ENCODE results near the gene ATXN7L1. TPM values are rescaled to one million over a fixed set of nuclear protein-coding genes. Genes with fewer than 3 reads are reported as not detected.

Gene ATXN7L1
- total and polyA plus RNA-seq, 7 donors, result 5.4 to 20.5 (median 12.8) TPM

- Histone ChIP-seq H3K36me3 (no peaks in the 10 kb centered on the region), H3K27ac (peak overlapping the region in 3 of 4 donors; percentile 71 to 79 (median 78)), H3K4me1 (peaks cover 0 to 84% (median 71%) of the 10 kb centered on the region in 4 donors), H3K4me3 (no peak overlapping the region), H3K9me3 (no peaks in the 10 kb centered on the region), H3K27me3 (no peaks in the 10 kb centered on the region)
- intact Hi-C loops (cut with DNase I), result loop anchor here (10.0 kb wide), 1 partner anchor 76 kb away; the partner anchor contains the start of gene ATXN7L1
- no peak for DNase-seq
- TF ChIP-seq POLR2AphosphoS5 (IDR thresholded peaks at IDR 0.05) (no peak), EP300 (IDR thresholded peaks at IDR 0.05) (no peak), POLR2A (IDR thresholded peaks at IDR 0.05) (no peak), CTCF (IDR thresholded peaks at IDR 0.05) (no peak)
- 96 to 97% methylated on average over 4 of the region's 4 CpGs for WGBS, 2 donors
Observed at GRCh38 chr7:105799006-105799405, 77.4 kb downstream of the ATXN7L1 start.

DNA sequence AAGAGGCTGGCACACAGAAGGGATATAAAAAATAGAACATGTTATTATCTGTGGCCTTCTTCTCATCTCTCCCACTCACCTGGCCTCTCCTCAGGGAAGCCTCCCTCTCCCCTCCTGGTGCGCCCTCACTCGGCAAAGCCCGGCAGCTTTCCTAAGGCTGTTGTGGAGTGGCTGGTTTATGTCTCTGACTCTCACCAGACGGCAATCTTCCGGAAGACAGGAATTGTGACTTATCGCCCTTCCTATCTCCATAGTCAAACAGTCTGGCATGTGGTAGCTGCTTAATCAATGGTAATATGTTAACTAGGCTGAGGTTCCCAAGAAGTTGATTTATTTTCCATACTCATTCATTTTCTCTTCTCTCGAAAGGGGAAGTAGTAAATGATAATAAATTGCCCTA lies 78.7 kb downstream of the ATXN7L1 start:
- no peak for TF ChIP-seq POLR2A (IDR thresholded peaks at IDR 0.05)
- TF ChIP-seq POLR2AphosphoS5 (IDR thresholded peaks at IDR 0.05), result no peak
- no peak for TF ChIP-seq EP300 (IDR thresholded peaks at IDR 0.05)
- no peak for TF ChIP-seq CTCF (IDR thresholded peaks at IDR 0.05)
- no peak for DNase-seq
- H3K36me3 ChIP-seq, result no peaks in the 10 kb centered on the region
- peaks cover 0 to 73% (median 60%) of the 10 kb centered on the region in 4 donors for H3K4me1 ChIP-seq
- H3K27ac ChIP-seq, result peak overlapping the region in 3 of 4 donors; percentile 78 to 84 (median 81)
- no peaks in the 10 kb centered on the region for H3K27me3 ChIP-seq
- no peaks in the 10 kb centered on the region for H3K9me3 ChIP-seq
- H3K4me3 ChIP-seq, result no peak overlapping the region
- intact Hi-C loops (cut with DNase I), result loop anchor here (10.0 kb wide), 1 partner anchor 77 kb away; the partner anchor contains the start of gene ATXN7L1
- 94% methylated on average over 7 of the region's 7 CpGs for WGBS, 2 donors

GRCh38 chr7:105796365-105796764 lies 80.0 kb downstream of the ATXN7L1 start:
- H3K4me1 ChIP-seq, result peaks cover 0 to 64% (median 54%) of the 10 kb centered on the region in 4 donors
- peak overlapping the region; percentile 72 to 84 (median 80) for H3K27ac ChIP-seq
- no peak for DNase-seq
- 90 to 94% methylated on average over 2 of the region's 2 CpGs for WGBS, 2 donors
- H3K4me3 ChIP-seq, result no peak overlapping the region
- intact Hi-C loops (cut with DNase I), result loop anchor here (10.0 kb wide), 1 partner anchor 78 kb away; the partner anchor contains the start of gene ATXN7L1
- no peaks in the 10 kb centered on the region for H3K36me3 ChIP-seq
- TF ChIP-seq EP300 (IDR thresholded peaks at IDR 0.05) (no peak), CTCF (IDR thresholded peaks at IDR 0.05) (no peak), POLR2A (IDR thresholded peaks at IDR 0.05) (no peak), POLR2AphosphoS5 (IDR thresholded peaks at IDR 0.05) (no peak)
- H3K9me3 ChIP-seq, result no peaks in the 10 kb centered on the region
- H3K27me3 ChIP-seq, result no peaks in the 10 kb centered on the region

DNA sequence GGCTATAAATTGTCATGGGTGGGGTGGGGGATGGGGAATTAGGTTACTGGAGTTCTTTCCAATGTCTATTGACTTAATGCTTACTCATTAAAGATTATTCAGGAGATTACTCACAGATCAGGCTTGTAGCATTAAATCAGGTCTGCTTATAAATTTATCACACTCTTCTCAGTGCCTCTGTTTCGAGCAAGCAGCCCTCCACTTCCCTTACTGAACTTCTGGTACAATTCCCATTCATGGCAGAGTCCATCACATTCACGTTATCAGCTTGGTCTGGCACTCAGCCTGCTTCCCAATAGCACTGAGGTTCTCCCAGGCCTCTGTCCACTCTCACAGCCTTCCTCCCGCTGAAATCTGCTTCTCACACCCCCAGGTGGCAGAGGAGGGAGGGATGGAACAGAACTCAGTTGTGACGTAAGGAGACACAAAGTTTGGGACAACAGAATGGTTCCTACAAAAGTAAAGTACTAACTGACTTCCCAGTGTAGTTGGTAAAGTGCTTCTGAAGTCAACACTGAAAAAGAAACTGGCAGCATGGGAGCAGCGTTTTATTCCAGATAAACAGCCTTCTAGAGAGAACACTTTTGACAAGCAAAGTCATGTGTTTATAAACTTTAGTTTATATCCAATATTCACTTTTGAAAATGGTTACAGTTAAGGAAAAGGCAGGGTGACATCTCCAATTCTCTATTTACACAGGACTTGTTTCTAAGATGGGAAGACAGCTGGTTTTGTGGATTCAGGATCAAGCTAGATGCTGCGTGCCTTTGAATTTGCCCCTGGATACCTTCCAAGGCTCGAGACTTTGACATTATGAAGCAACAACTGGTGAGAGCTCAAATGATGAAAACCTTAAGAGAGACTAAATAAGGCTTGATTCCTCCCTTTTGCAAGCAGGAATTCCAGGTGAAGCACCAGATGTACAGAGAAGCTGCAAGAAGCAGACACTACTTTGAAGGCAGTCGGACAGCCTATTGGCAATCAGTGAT lies 81.4 kb downstream of the ATXN7L1 start:
- no peaks in the 10 kb centered on the region for H3K9me3 ChIP-seq
- 62 to 70% methylated on average over 8 of the region's 8 CpGs for WGBS, 2 donors
- no peaks in the 10 kb centered on the region for H3K27me3 ChIP-seq
- H3K4me1 ChIP-seq, result peaks cover 0 to 54% (median 45%) of the 10 kb centered on the region in 4 donors
- intact Hi-C loops (cut with DNase I), result loop anchor here (10.0 kb wide), 1 partner anchor 80 kb away; the partner anchor contains the start of gene ATXN7L1
- H3K27ac ChIP-seq, result peak overlapping the region; percentile 72 to 84 (median 80)
- no peak overlapping the region for H3K4me3 ChIP-seq
- TF ChIP-seq POLR2A (IDR thresholded peaks at IDR 0.05) (no peak), EP300 (IDR thresholded peaks at IDR 0.05) (peak in 1 of 4 donors; percentile 18), POLR2AphosphoS5 (IDR thresholded peaks at IDR 0.05) (peak in 3 of 4 donors; percentile 42 to 53 (median 52))
- DNase-seq, result peak; percentile 77
- no peaks in the 10 kb centered on the region for H3K36me3 ChIP-seq
